Activated CD8-positive, alpha-beta T cell treated with anti-CD3 and anti-CD28 coated beads for 36 hours (primary cell): ENCODE data around the gene SNX15. TPM values are rescaled to one million over a fixed set of nuclear protein-coding genes. Genes with fewer than 3 reads are reported as not detected.
A peak's percentile ranks its signal among the peaks of the same experiment; 100 is the strongest.

Source experiments
- ATAC-seq: fragments of 200-7000 bp; cut with Tn5 transposase; one replicate; pipeline ENCODE4 v1.10.0; 2021; ENCODE audit warnings: mild to moderate bottlenecking, moderate library complexity
- CTCF ChIA-PET: fragments of 350-600 bp; sonication (Branson Sonifier 250); formaldehyde crosslinking; loops from one replicate; lab custom pipeline; 2021; ENCODE audit warnings: antibody characterized with exemption; lab: Charles Lee
- POLR2A ChIA-PET: fragments of 350-600 bp; sonication (Branson Sonifier 250); formaldehyde crosslinking; loops from one replicate; lab custom pipeline; 2021; ENCODE audit warnings: antibody characterized with exemption; lab: Charles Lee
- DNase-seq: peaks from one replicate; pipeline ENCODE4 v3.0.0-alpha.2; 2020
- H3K27ac Mint-ChIP-seq: one replicate; pipeline ENCODE4 v1.8.0; 2021; ENCODE audit warnings: mild to moderate bottlenecking, mixed read lengths
- H3K27me3 Mint-ChIP-seq: one replicate; pipeline ENCODE4 v1.8.0; 2021; ENCODE audit warnings: mixed read lengths
- H3K36me3 Mint-ChIP-seq: one replicate; pipeline ENCODE4 v1.8.0; 2021; ENCODE audit warnings: low read depth, mixed read lengths
- H3K4me1 Mint-ChIP-seq: one replicate; pipeline ENCODE4 v1.8.0; 2021; ENCODE audit warnings: low read depth, mixed read lengths
- H3K4me3 Mint-ChIP-seq: one replicate; pipeline ENCODE4 v1.8.0; 2021; ENCODE audit warnings: mild to moderate bottlenecking, moderate library complexity, mixed read lengths
- H3K9me3 Mint-ChIP-seq: one replicate; pipeline ENCODE4 v1.8.0; 2021; ENCODE audit warnings: mixed read lengths
- intact Hi-C: fragments of 100-400 bp; cut with micrococcal nuclease; formaldehyde crosslinking; loops from one replicate; pipeline ENCODE4 v1.10.0; 2022
- total RNA-seq, 2 experiments: library from RNA; stranded (reverse); gene quantifications; one replicate each; pipeline ENCODE4 v1.2.3, GENCODE V29; 2021
- TF ChIP-seq, protein P1 (sequence below): fragments of 200-600 bp; IDR thresholded peaks from one replicate; pipeline ENCODE4 v1.8.0; 2022; ENCODE audit warnings: antibody characterized with exemption, mild to moderate bottlenecking

Gene SNX15
- total RNA-seq, 2 experiments from 2014 or later = 4.7 to 5.7 TPM

DNA sequence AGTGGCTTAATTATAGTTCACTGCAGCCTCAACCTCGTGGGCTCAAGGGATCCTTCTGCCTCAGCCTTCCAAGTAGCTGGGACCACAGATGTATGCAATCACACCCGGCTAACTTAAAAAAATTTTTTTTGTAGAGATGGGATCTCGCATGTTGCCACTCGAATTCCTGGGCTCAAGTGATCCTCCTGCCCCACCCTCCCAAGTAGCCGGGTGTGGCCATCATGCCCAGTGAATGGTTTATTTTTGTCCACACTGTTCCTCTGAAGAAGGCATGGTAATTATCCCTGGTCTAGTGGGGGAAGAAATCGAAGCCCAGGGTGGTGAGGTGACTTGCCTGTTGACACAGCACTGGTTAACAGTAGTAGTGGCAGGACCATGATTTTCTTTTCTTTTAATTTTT is 15.7 kb downstream of the SNX15 start:
- ChIA-PET CTCF (no interaction called here), POLR2A (interaction anchor here (0.7 to 3.3 kb wide), 2 partner anchors 11 to 984 kb away, joined by 3 to 9 read pairs; no protein-coding TSS in a partner anchor)
- H3K36me3 Mint-ChIP-seq = peaks cover 14% of the 10 kb centered on the region
- peak overlapping the region; percentile 87 for H3K4me3 Mint-ChIP-seq
- peaks cover 24% of the 10 kb centered on the region for H3K4me1 Mint-ChIP-seq
- H3K27me3 Mint-ChIP-seq = no peaks in the 10 kb centered on the region
- TF ChIP-seq, protein P1, sequence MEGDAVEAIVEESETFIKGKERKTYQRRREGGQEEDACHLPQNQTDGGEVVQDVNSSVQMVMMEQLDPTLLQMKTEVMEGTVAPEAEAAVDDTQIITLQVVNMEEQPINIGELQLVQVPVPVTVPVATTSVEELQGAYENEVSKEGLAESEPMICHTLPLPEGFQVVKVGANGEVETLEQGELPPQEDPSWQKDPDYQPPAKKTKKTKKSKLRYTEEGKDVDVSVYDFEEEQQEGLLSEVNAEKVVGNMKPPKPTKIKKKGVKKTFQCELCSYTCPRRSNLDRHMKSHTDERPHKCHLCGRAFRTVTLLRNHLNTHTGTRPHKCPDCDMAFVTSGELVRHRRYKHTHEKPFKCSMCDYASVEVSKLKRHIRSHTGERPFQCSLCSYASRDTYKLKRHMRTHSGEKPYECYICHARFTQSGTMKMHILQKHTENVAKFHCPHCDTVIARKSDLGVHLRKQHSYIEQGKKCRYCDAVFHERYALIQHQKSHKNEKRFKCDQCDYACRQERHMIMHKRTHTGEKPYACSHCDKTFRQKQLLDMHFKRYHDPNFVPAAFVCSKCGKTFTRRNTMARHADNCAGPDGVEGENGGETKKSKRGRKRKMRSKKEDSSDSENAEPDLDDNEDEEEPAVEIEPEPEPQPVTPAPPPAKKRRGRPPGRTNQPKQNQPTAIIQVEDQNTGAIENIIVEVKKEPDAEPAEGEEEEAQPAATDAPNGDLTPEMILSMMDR = no peak
- no peak overlapping the region for H3K27ac Mint-ChIP-seq
- no peaks in the 10 kb centered on the region for H3K9me3 Mint-ChIP-seq
- intact Hi-C loops = no loop called here
- ATAC-seq (no peak), DNase-seq (no peak)

- DNase-seq (no peak), ATAC-seq (no peak)
- Mint-ChIP-seq H3K27ac (no peak overlapping the region), H3K36me3 (peaks cover 14% of the 10 kb centered on the region), H3K9me3 (no peaks in the 10 kb centered on the region), H3K4me1 (peaks cover 26% of the 10 kb centered on the region), H3K27me3 (no peaks in the 10 kb centered on the region), H3K4me3 (no peak overlapping the region)
- TF ChIP-seq, protein P1 = no peak
- ChIA-PET CTCF (no interaction called here), POLR2A (interaction anchor here (0.7 to 3.3 kb wide), 2 partner anchors 10 to 986 kb away, joined by 3 to 9 read pairs; no protein-coding TSS in a partner anchor)
- intact Hi-C loops = no loop called here
Observed at GRCh38 chr11:65043881-65044501, 16.8 kb downstream of the SNX15 start.

GRCh38 chr11:65045061-65045460 is 17.8 kb downstream of the SNX15 start:
- TF ChIP-seq, protein P1 = no peak
- DNase-seq = no peak
- ATAC-seq = no peak
- no peaks in the 10 kb centered on the region for H3K27me3 Mint-ChIP-seq
- ChIA-PET POLR2A (interaction anchor here (0.7 to 0.9 kb wide), 2 partner anchors 18 to 32 kb away, joined by 3 read pairs; no protein-coding TSS in a partner anchor), CTCF (interaction anchor here (1.1 kb wide), 1 partner anchor 16 kb away, joined by 3 read pairs; no protein-coding TSS in a partner anchor)
- intact Hi-C loops = no loop called here
- peaks cover 14% of the 10 kb centered on the region for H3K36me3 Mint-ChIP-seq
- no peak overlapping the region for H3K4me3 Mint-ChIP-seq
- no peaks in the 10 kb centered on the region for H3K9me3 Mint-ChIP-seq
- no peak overlapping the region for H3K27ac Mint-ChIP-seq
- H3K4me1 Mint-ChIP-seq = peaks cover 26% of the 10 kb centered on the region

DNA sequence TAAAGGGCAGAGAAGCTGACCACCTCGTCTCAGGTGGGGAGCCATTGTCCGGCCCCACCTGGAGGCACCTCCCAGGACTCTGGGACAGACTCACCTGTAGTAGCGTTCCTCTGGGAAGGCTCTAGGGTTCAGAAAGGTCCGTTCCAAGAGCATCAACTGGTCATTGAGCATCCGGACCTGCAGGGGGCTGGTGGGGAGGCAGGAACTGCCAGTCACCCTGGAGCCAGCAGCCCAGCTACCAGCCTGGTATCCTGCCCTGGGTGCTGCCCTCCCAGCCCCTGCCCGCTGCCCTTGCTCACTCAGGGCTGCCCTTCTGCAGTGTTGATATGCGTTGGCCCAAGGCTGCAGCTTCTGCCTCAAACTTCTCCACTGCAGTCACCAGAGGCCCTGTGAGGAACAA is 18.5 kb downstream of the SNX15 start:
- Mint-ChIP-seq H3K27me3 (no peaks in the 10 kb centered on the region), H3K27ac (no peak overlapping the region), H3K4me1 (peaks cover 25% of the 10 kb centered on the region), H3K9me3 (no peaks in the 10 kb centered on the region), H3K4me3 (no peak overlapping the region), H3K36me3 (peaks cover 14% of the 10 kb centered on the region)
- intact Hi-C loops = no loop called here
- ChIA-PET CTCF (interaction anchor here (1.1 kb wide), 1 partner anchor 16 kb away, joined by 3 read pairs; no protein-coding TSS in a partner anchor), POLR2A (interaction anchor here (0.7 to 0.9 kb wide), 3 partner anchors 17 to 32 kb away, joined by 3 read pairs; no protein-coding TSS in a partner anchor)
- no peak for DNase-seq
- ATAC-seq = no peak
- TF ChIP-seq, protein P1 = no peak
